ENCODE data around the gene LDLRAD3. TPM values are rescaled to one million over a fixed set of nuclear protein-coding genes. Genes with fewer than 3 reads are reported as not detected.

LDLRAD3 gene
- total RNA-seq, 1 donor from 2014 or later = 10.2 TPM

- H3K36me3 ChIP-seq (ENCODE audit: control insufficient read depth, insufficient read depth, low read length) = no peaks in the 10 kb centered on the region
- no peaks in the 10 kb centered on the region for H3K27me3 ChIP-seq (ENCODE audit: control insufficient read depth, insufficient read depth, low read length)
- no peak for DNase-seq (ENCODE audit: low read depth)
- H3K4me3 ChIP-seq (ENCODE audit: low read depth, low read length) = no peak overlapping the region
- no peak for TF ChIP-seq CTCF (IDR thresholded peaks at IDR 0.05; ENCODE audit: insufficient read depth, low read length, poor library complexity, severe bottlenecking)
These were observed 133.5 kb downstream of the LDLRAD3 start for GRCh38 chr11:36077368-36077767.

GRCh38 chr11:36077886-36078685 is 134.2 kb downstream of the LDLRAD3 start:
- DNase-seq (ENCODE audit: low read depth) = no peak
- TF ChIP-seq CTCF (IDR thresholded peaks at IDR 0.05; ENCODE audit: insufficient read depth, low read length, poor library complexity, severe bottlenecking) = no peak
- Histone ChIP-seq H3K4me3 (ENCODE audit: low read depth, low read length) (no peak overlapping the region), H3K27me3 (ENCODE audit: control insufficient read depth, insufficient read depth, low read length) (no peaks in the 10 kb centered on the region), H3K36me3 (ENCODE audit: control insufficient read depth, insufficient read depth, low read length) (no peaks in the 10 kb centered on the region)

GRCh38 chr11:36078686-36079055 is 134.8 kb downstream of the LDLRAD3 start:
- TF ChIP-seq CTCF (IDR thresholded peaks at IDR 0.05; ENCODE audit: insufficient read depth, low read length, poor library complexity, severe bottlenecking) = no peak
- no peaks in the 10 kb centered on the region for H3K27me3 ChIP-seq (ENCODE audit: control insufficient read depth, insufficient read depth, low read length)

GRCh38 chr11:36079878-36080675 is 136.2 kb downstream of the LDLRAD3 start:
- TF ChIP-seq CTCF (IDR thresholded peaks at IDR 0.05; ENCODE audit: insufficient read depth, low read length, poor library complexity, severe bottlenecking) = no peak

More at GRCh38 chr11:36078686-36079055, 134.8 kb downstream of the LDLRAD3 start:
- DNase-seq (ENCODE audit: low read depth) = no peak
- Histone ChIP-seq H3K4me3 (ENCODE audit: low read depth, low read length) (no peak overlapping the region), H3K36me3 (ENCODE audit: control insufficient read depth, insufficient read depth, low read length) (no peaks in the 10 kb centered on the region)

GRCh38 chr11:36081274-36081945 is 137.5 kb downstream of the LDLRAD3 start:
- no peak for DNase-seq (ENCODE audit: low read depth)
- TF ChIP-seq CTCF (IDR thresholded peaks at IDR 0.05; ENCODE audit: insufficient read depth, low read length, poor library complexity, severe bottlenecking) = no peak
- Histone ChIP-seq H3K27me3 (ENCODE audit: control insufficient read depth, insufficient read depth, low read length) (no peaks in the 10 kb centered on the region), H3K4me3 (ENCODE audit: low read depth, low read length) (no peak overlapping the region), H3K36me3 (ENCODE audit: control insufficient read depth, insufficient read depth, low read length) (no peaks in the 10 kb centered on the region)

More at GRCh38 chr11:36079878-36080675, 136.2 kb downstream of the LDLRAD3 start:
- Histone ChIP-seq H3K36me3 (ENCODE audit: control insufficient read depth, insufficient read depth, low read length) (no peaks in the 10 kb centered on the region), H3K27me3 (ENCODE audit: control insufficient read depth, insufficient read depth, low read length) (no peaks in the 10 kb centered on the region), H3K4me3 (ENCODE audit: low read depth, low read length) (no peak overlapping the region)
- no peak for DNase-seq (ENCODE audit: low read depth)

Data from kidney epithelial cell (primary cell).